Smooth muscle cell (in vitro differentiated cells): ENCODE measurements around the gene PARM1. TPM values are rescaled to one million over a fixed set of nuclear protein-coding genes. Genes with fewer than 3 reads are reported as not detected.

Source experiments
- DNase-seq: peaks from one replicate; lab custom pipeline; 2025; ENCODE audit not compliant: unreplicated experiment; lab: John Stamatoyannopoulos, UW
- H2AFZ ChIP-seq: fragments of 200-600 bp; sonication (generic); 2 replicates; pipeline ENCODE4 v1.6.0; 2016; ENCODE audit warnings: antibody characterized with exemption, low read depth, mild to moderate bottlenecking
- H3F3A ChIP-seq: fragments of 200-600 bp; sonication (generic); 2 replicates; pipeline ENCODE4 v1.6.0; 2017; ENCODE audit warnings: antibody characterized with exemption, low read depth
- H3K27ac ChIP-seq: fragments of 200-600 bp; sonication (generic); 2 replicates; pipeline ENCODE4 v1.5.1; 2016; ENCODE audit warnings: low read depth, mild to moderate bottlenecking
- H3K27me3 ChIP-seq: fragments of 200-600 bp; sonication (generic); 2 replicates; pipeline ENCODE4 v1.6.1; 2016; ENCODE audit warnings: low read depth, mild to moderate bottlenecking
- H3K36me3 ChIP-seq: fragments of 200-600 bp; sonication (generic); 2 replicates; pipeline ENCODE4 v1.5.1; 2016; ENCODE audit warnings: low read depth
- H3K4me1 ChIP-seq: fragments of 200-600 bp; sonication (generic); 2 replicates; pipeline ENCODE4 v1.5.1; 2016; ENCODE audit warnings: low read depth
- H3K4me2 ChIP-seq: fragments of 200-600 bp; sonication (generic); 2 replicates; pipeline ENCODE4 v1.6.0; 2016; ENCODE audit warnings: mild to moderate bottlenecking
- H3K4me3 ChIP-seq: fragments of 200-600 bp; sonication (generic); 2 replicates; pipeline ENCODE4 v1.5.1; 2016; ENCODE audit warnings: mild to moderate bottlenecking
- H3K79me2 ChIP-seq: fragments of 200-600 bp; sonication (generic); 2 replicates; pipeline ENCODE4 v1.6.0; 2016; ENCODE audit warnings: low read depth, mild to moderate bottlenecking
- H3K9ac ChIP-seq: fragments of 200-600 bp; sonication (generic); 2 replicates; pipeline ENCODE4 v1.6.0; 2016; ENCODE audit warnings: low read depth
- H3K9me3 ChIP-seq: fragments of 200-600 bp; sonication (generic); replicated peaks from 2 replicates; pipeline ENCODE4 v1.5.1; 2016; ENCODE audit warnings: low read depth
- H4K20me1 ChIP-seq: fragments of 200-600 bp; sonication (generic); 2 replicates; pipeline ENCODE4 v1.6.0; 2016; ENCODE audit warnings: low read depth
- CTCF ChIP-seq: fragments of 200-600 bp; sonication (generic); IDR thresholded peaks from 2 replicates; pipeline ENCODE4 v1.5.1; 2017; ENCODE audit warnings: borderline replicate concordance, mild to moderate bottlenecking, antibody characterized with exemption; ENCODE audit not compliant: insufficient read depth, poor library complexity, severe bottlenecking
- WGBS: methylation state at CpG from one replicate; pipeline ENCODE4 v1.1.7; 2016; ENCODE audit warnings: low lambda C conversion rate; 5-methylcytosine and 5-hydroxymethylcytosine counted together
- polyA plus RNA-seq: library from polyadenylated mRNA; unstranded; fragments of >200 nt; fragmentation: Nextera tagmentation; extraction: Ambion mirVana; gene quantifications from 2 replicates; pipeline ENCODE4 v1.2.1, GENCODE V29; 2016
- total RNA-seq: library from RNA; depleted of rRNA; stranded (reverse); fragments of >200 nt; gene quantifications from 2 replicates; pipeline ENCODE4 v1.2.3, GENCODE V29; 2014

PARM1 gene
- total and polyA plus RNA-seq, 2 experiments from 2014 or later = 38.5 to 46.4 TPM

GRCh38 chr4:74953647-74954046 is 20.7 kb downstream of the PARM1 start:
- Histone ChIP-seq H3K36me3 (no peaks in the 10 kb centered on the region), H3K4me3 (no peak overlapping the region), H3K4me2 (no peak overlapping the region), H3K27ac (no peak overlapping the region), H3K9ac (no peak overlapping the region), H2AFZ (no peak overlapping the region), H3F3A (no peaks in the 10 kb centered on the region), H3K4me1 (no peaks in the 10 kb centered on the region), H3K79me2 (no peaks in the 10 kb centered on the region), H4K20me1 (no peaks in the 10 kb centered on the region), H3K27me3 (no peaks in the 10 kb centered on the region), H3K9me3 (no peaks in the 10 kb centered on the region)
- no peak for DNase-seq
- WGBS = 91% methylated on average over 4 of the region's 4 CpGs
- no peak for TF ChIP-seq CTCF

- Histone ChIP-seq H3K4me2 (no peak overlapping the region), H4K20me1 (no peaks in the 10 kb centered on the region), H3K9me3 (no peaks in the 10 kb centered on the region), H3K4me3 (no peak overlapping the region), H3F3A (no peaks in the 10 kb centered on the region), H3K79me2 (no peaks in the 10 kb centered on the region), H3K9ac (no peak overlapping the region), H3K36me3 (peaks cover 4% of the 10 kb centered on the region), H2AFZ (no peak overlapping the region), H3K4me1 (no peaks in the 10 kb centered on the region), H3K27me3 (no peaks in the 10 kb centered on the region), H3K27ac (no peak overlapping the region)
- TF ChIP-seq CTCF = no peak
- DNase-seq = no peak
- 94% methylated on average over 2 of the region's 2 CpGs for WGBS
Observed at GRCh38 chr4:74958881-74959280, 26.0 kb downstream of the PARM1 start.

GRCh38 chr4:74961230-74961629 is 28.3 kb downstream of the PARM1 start:
- H3K4me2 ChIP-seq = no peak overlapping the region
- H3K36me3 ChIP-seq = peaks cover 4% of the 10 kb centered on the region
- no peaks in the 10 kb centered on the region for H4K20me1 ChIP-seq
- no peak overlapping the region for H3K9ac ChIP-seq
- H3K27me3 ChIP-seq = no peaks in the 10 kb centered on the region
- WGBS = 95% methylated on average over 2 of the region's 2 CpGs
- no peaks in the 10 kb centered on the region for H3F3A ChIP-seq
- H3K9me3 ChIP-seq = no peaks in the 10 kb centered on the region
- no peak for TF ChIP-seq CTCF
- H3K4me1 ChIP-seq = no peaks in the 10 kb centered on the region
- H3K4me3 ChIP-seq = no peak overlapping the region
- DNase-seq = no peak
- H3K27ac ChIP-seq = no peak overlapping the region
- no peak overlapping the region for H2AFZ ChIP-seq
- H3K79me2 ChIP-seq = no peaks in the 10 kb centered on the region

DNA sequence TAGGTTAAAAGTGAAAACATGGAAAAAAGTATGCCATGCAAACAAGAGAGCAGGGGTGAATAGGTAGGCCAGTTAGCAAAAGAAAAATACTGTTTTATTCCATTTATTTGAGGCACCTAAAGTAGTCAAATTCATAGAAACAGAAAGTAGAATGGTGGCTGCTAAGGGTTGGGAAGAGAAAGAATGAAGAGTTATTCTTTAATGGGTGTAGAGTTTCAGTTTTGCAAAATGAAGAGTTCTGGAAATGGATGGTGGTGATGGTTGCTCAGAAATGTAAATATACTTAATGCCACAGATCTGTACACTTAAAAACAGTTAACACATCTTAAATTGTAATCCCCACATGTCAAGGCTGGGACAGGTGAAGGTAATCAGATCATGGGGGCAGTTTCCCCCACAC is 29.7 kb downstream of the PARM1 start:
- Histone ChIP-seq H3K27ac (no peak overlapping the region), H3K4me2 (no peak overlapping the region), H4K20me1 (no peaks in the 10 kb centered on the region), H3K9me3 (no peaks in the 10 kb centered on the region), H3K4me3 (no peak overlapping the region), H3K79me2 (no peaks in the 10 kb centered on the region), H3K4me1 (no peaks in the 10 kb centered on the region), H3K36me3 (peaks cover 4% of the 10 kb centered on the region), H3F3A (no peaks in the 10 kb centered on the region), H3K27me3 (no peaks in the 10 kb centered on the region), H3K9ac (no peak overlapping the region), H2AFZ (no peak overlapping the region)
- TF ChIP-seq CTCF = no peak
- DNase-seq = no peak
